Measurements from ENCODE around the gene GUCY1A2. TPM values are rescaled to one million over a fixed set of nuclear protein-coding genes. Genes with fewer than 3 reads are reported as not detected.

The GUCY1A2 gene
- 11.4 and 13.3 TPM in 2 replicates for total RNA-seq

DNA sequence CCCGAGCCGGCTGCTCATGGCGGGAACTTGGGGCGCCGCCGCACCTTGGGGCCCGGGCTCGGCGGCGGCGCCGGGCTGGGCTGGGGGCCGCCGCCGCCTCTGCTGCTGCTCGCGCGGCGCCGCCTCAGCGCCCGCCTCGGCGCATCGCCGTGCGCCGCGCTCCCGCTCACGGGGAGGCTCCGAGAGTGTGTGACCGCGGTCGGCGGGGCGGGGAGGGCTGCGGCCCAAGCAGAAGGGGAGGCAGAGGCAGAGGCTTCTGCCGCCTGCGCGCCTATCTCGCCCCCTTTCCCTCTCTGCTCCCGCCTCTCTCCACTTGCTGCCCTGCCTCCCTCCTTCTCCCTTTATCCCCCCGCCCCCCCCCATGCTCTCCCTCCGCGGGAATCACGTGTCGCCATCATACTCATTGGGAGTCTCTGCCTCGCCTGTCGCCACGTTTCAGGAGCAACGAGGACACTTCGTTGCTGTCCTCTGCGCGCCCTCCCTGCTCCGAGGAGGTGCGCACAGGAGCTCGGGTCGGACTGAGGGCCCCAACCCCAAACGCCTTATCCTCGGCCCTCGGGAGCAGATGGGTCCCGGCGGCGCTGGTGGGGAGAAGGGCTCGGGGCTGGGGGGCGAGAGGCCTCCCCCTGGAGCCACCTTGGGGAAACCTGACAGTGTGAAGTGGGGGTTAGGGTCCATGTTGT, at the start of gene GUCY1A2:
TSS of gene GUCY1A2 (minus strand) at position 258 of the 683 bp plus-strand sequence. CDS start 421 bp downstream, outside the sequence.

